ENCODE results near the gene CCT2.
"Not testable (repeated sequence)": the region's sequence is repeated elsewhere in the genome, so short reads cannot be mapped to it uniquely, and the experiment has no call there.

GRCh38 chr12:69604275-69604674 is 19.0 kb downstream of the CCT2 start:
- TF ChIP-seq EP300, CTCF (IDR thresholded peaks at IDR 0.05): not testable (repeated sequence)
